NCI-H1092 treated with DMSO at 0.1 percent for 48 hours (cell line): Measurements from ENCODE around the gene ST3GAL5.

Experiments
- DNase-seq: peaks from one replicate; lab custom pipeline; 2025; lab: John Stamatoyannopoulos, UW

The ST3GAL5 gene

DNA sequence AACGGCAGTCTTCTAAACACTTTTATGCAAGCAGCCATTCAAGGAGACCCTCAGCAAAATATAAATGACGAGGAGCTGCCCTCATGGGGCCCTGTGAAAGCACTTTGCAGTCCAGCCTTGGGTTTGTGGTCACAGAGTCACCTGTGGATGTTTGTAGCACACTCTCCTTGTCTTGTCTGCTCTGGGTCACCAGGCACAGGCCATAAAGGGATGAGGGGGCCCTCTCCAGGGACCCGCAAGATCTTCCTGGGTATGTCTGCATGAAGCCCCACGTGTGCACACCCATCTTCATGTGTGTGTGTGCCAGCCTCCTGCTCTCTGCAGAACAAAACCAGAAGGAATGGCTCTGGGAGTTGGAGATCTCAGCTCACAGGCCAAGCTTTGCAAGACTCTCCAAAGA lies 98.8 kb downstream of the ST3GAL5 start:
- no peak for DNase-seq

DNA sequence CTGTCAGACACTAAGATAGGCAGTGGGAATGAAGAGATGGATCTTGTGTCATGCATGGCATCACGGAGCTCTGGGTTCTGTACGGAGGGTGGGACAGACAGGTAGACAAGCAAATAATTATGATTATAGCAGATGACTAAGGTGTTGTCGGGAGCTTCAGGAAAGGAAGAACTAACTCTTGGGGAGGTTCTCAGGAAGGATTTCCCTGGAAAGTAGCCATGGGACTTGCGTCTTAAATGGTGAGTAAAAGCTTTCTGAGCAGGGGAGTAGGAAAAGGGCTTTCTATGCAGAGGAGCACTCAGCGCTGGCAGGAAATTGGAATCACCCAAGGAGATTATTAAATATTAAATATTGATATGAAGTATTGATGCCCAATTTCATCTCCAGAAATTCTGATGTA lies 99.5 kb downstream of the ST3GAL5 start:
- DNase-seq = no peak

DNA sequence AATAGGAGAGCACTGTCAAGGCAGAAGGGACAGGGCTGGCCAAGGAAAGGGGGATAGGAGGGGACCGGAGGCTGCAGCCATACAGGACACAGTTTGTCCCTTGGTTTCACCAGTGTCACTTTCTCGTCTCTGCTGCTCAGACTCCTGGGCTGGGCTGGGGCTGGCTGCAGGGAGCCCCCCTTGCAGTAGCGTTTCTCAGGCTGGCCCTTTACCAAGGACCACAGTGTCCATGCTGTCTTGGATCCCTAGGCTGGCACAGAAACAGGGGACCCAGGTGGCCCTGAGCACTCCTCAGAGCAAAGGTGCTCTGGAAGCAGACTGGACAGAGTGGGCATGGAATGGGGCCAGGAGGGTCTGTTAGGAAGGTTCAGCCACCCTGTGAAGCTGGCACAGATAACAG lies 100.2 kb downstream of the ST3GAL5 start:
- no peak for DNase-seq

DNA sequence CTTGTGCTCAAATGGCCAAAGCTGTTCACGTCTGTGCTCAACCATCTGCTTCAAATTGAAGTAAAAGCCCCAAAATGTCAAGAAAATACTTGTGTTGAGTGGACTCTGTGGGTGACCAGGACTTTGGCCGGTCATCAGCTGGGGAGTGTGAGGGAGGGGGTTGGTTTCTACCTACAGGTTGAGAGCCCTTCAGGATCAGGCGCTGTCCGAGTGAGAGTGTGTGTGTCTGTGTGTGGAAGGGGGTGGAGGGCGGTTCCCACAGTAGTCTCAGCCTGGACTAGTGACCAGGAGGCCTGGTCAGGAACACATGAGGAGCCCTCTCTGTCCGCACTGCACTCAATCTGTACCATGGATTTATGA lies 100.8 kb downstream of the ST3GAL5 start:
- no peak for DNase-seq

DNA sequence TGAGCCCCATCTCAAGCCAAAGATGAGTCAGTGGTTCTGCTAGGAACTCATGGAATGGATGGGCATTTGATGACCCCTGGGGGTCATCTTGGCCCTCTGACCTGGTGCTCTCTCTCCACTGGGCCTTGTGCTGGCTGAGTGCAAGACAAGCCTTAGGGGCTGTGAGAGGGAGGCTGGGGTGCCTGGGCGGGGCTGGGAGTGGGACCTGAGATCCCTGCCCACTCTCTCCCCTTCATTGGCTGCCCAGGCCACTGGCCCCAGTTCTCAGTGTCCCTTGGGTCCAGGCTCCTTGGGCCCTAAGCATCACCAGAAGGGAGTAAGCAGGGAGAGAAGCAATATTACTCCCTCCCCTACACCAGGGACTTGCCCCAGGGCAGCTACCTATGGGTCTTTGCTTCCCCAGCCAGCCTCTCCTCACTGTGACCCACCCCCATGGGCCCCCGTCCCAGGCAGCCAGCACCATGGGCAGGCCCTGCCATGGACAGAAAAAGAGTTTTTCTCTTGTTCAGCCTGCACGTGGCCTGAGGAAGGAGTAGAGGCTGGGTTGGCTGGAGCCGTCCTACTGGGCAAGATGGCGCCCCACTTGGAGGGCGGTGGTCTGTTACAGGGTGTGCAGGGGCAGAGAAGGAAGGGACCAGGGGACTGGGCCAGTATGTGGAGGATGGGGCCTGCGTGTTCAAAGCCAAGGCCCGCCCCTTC lies 101.4 kb downstream of the ST3GAL5 start:
- no peak for DNase-seq
